K562 (cell line): ENCODE data around the gene KPNB1. TPM values are rescaled to one million over a fixed set of nuclear protein-coding genes. Genes with fewer than 3 reads are reported as not detected.
A peak's percentile ranks its signal among the peaks of the same experiment; 100 is the strongest.

ENCODE experiments used
- ATAC-seq: fragments of 200-7000 bp; cut with Tn5 transposase; 3 replicates; pipeline ENCODE4 v1.9.1; 2020; ENCODE audit warnings: moderate library complexity
- BruUV-seq: library from RNA; stranded (reverse); fragments of 400-500 nt; replicated peaks from 2 replicates; lab custom pipeline; 2021; lab: Mats Ljungman, UMichigan
- CTCF ChIA-PET: fragments of 300-600 bp; formaldehyde crosslinking; extraction: SDS; loops from one replicate; lab custom pipeline; 2021; ENCODE audit warnings: low intra/inter-chr PET ratio; lab: Yijun Ruan, JAX
- POLR2A ChIA-PET: fragments of 300-600, 350-650 bp; sonication (Branson Sonifier 250); formaldehyde crosslinking; extraction: SDS; loops from one replicate; lab custom pipeline; 2021; ENCODE audit warnings: antibody characterized with exemption, inconsistent platforms; lab: Yijun Ruan, JAX
- DNase-seq, 4 experiments: peaks; one replicate each; pipeline versions ENCODE4 v3.0.0 to v3.0.0-alpha.2; 2011 to 2018; ENCODE audit warnings: low spot score in 3 of 4, mixed read lengths in 3 of 4; ENCODE audit errors: extremely low read depth in 1 of 4
- FAIRE-seq: peaks from 2 replicates; lab custom pipeline; 2011; peaks lifted over from hg19 to GRCh38; lab: Jason Lieb, UNC
- H2AFZ ChIP-seq: 2 replicates; pipeline ENCODE4 v1.6.0; 2011; ENCODE audit warnings: low read depth, low read length, control low read depth, inconsistent platforms
- H3K27ac ChIP-seq: fragments of 200-600 bp; 3 replicates; pipeline ENCODE4 v1.8.0; 2011; ENCODE audit warnings: low read depth, mild to moderate bottlenecking, control low read depth, inconsistent platforms, low read length, moderate library complexity, mixed read lengths; ENCODE audit errors: extremely low read depth
- H3K27me3 ChIP-seq, 2 experiments: fragments of 300-600 bp in 1 of 2; 2 replicates in 1 of 2; 3 replicates in 1 of 2; pipeline versions ENCODE4 v1.6.0 to v1.8.0; 2011; ENCODE audit warnings: inconsistent platforms in 2 of 2, low read length in 2 of 2, mild to moderate bottlenecking in 1 of 2, mixed read lengths in 1 of 2, moderate library complexity in 1 of 2; ENCODE audit not compliant: control insufficient read depth in 2 of 2, insufficient read depth in 2 of 2
- H3K36me3 ChIP-seq: fragments of 300-600 bp; 3 replicates; pipeline ENCODE4 v1.8.0; 2011; ENCODE audit warnings: mild to moderate bottlenecking, low read length, inconsistent platforms; ENCODE audit not compliant: control insufficient read depth, insufficient read depth
- H3K4me1 ChIP-seq, 2 experiments: fragments of 200-600 bp in 1 of 2; replicated peaks in 1 of 2; 2 replicates in 1 of 2; 3 replicates in 1 of 2; pipeline versions ENCODE4 v1.5.1 to v1.8.0; 2011; ENCODE audit warnings: inconsistent platforms in 2 of 2, low read length in 2 of 2, mild to moderate bottlenecking in 1 of 2, mixed read lengths in 1 of 2, moderate library complexity in 1 of 2; ENCODE audit not compliant: control insufficient read depth in 2 of 2, insufficient read depth in 2 of 2
- H3K4me2 ChIP-seq: 2 replicates; pipeline ENCODE4 v1.6.1; 2011; ENCODE audit warnings: low read length, control low read depth, inconsistent platforms, mixed read lengths; ENCODE audit not compliant: insufficient read depth
- H3K4me3 ChIP-seq: fragments of 200-600 bp; sonication (generic), shearing (Covaris generic); 2 replicates; pipeline ENCODE4 v1.5.1; 2016; ENCODE audit warnings: control low read depth, inconsistent platforms
- H3K79me2 ChIP-seq: fragments of 200-600 bp; 3 replicates; pipeline ENCODE4 v1.8.0; 2011; ENCODE audit warnings: low read length, inconsistent platforms; ENCODE audit not compliant: control insufficient read depth, insufficient read depth
- H3K9ac ChIP-seq, 2 experiments: 2 replicates each; pipeline versions ENCODE4 v1.6.0 to v1.6.1; 2011; ENCODE audit warnings: low read depth in 2 of 2, low read length in 2 of 2, control low read depth in 1 of 2, inconsistent platforms in 1 of 2, mild to moderate bottlenecking in 1 of 2, mixed read lengths in 1 of 2; ENCODE audit not compliant: insufficient read depth in 1 of 2
- H3K9me1 ChIP-seq: one replicate; pipeline ENCODE4 v1.6.0; 2011; ENCODE audit warnings: inconsistent platforms, mild to moderate bottlenecking, low read length, moderate library complexity; ENCODE audit not compliant: control insufficient read depth, insufficient read depth
- H3K9me3 ChIP-seq: replicated peaks from 2 replicates; pipeline ENCODE4 v1.5.1; 2011; ENCODE audit warnings: low read depth, low read length, inconsistent platforms; ENCODE audit not compliant: control insufficient read depth, insufficient read depth
- H4K20me1 ChIP-seq: replicated peaks from 2 replicates; pipeline ENCODE4 v1.6.1; 2011; ENCODE audit warnings: low read length, inconsistent platforms, mixed read lengths; ENCODE audit not compliant: control insufficient read depth, insufficient read depth
- FUS ChIP-seq: fragments of 200-400 bp; formaldehyde crosslinking; optimal IDR thresholded peaks from 2 replicates; pipeline ENCODE3; 2017; ENCODE audit warnings: low read depth, low read length
- KHSRP ChIP-seq: fragments of 450-650 bp; IDR thresholded peaks from 2 replicates; pipeline ENCODE4 v1.6.1; 2017
- POLR3A ChIP-seq: IDR thresholded peaks from 2 replicates; pipeline ENCODE4 v1.6.1; 2011; ENCODE audit warnings: borderline replicate concordance, mild to moderate bottlenecking, moderate library complexity; ENCODE audit not compliant: insufficient read length, insufficient read depth; ENCODE audit errors: extremely low read depth
- RB1 ChIP-seq: fragments of 450-650 bp; IDR thresholded peaks from 2 replicates; pipeline ENCODE4 v1.6.1; 2017; ENCODE audit warnings: low read depth, mild to moderate bottlenecking
- RBM14 ChIP-seq: fragments of 200-400 bp; formaldehyde crosslinking; IDR thresholded peaks from 2 replicates; pipeline ENCODE4 v1.6.1; 2018; ENCODE audit warnings: low read depth, mild to moderate bottlenecking, low read length, moderate library complexity, borderline replicate concordance; ENCODE audit not compliant: insufficient read depth
- SIN3B ChIP-seq: fragments of 450-650 bp; IDR thresholded peaks from 2 replicates; pipeline ENCODE4 v1.6.1; 2017; ENCODE audit warnings: low read depth, mild to moderate bottlenecking, moderate library complexity
- ZC3H8 ChIP-seq: fragments of 450-650 bp; IDR thresholded peaks from 2 replicates; pipeline ENCODE4 v1.6.1; 2017
- ZNF431 ChIP-seq: sonication (generic); formaldehyde crosslinking; IDR thresholded peaks from 2 replicates; pipeline ENCODE4 v1.8.0; 2022; ENCODE audit warnings: mild to moderate bottlenecking, missing genetic modification reagents
- ZNF644 ChIP-seq: fragments of 200-800 bp; sonication (Bioruptor generic); IDR thresholded peaks from 2 replicates; pipeline ENCODE4 v1.6.1; 2016; ENCODE audit warnings: low read depth, missing genetic modification characterization, missing compliant biosample characterization
- ZNF778 ChIP-seq: fragments of 450-650 bp; formaldehyde crosslinking; IDR thresholded peaks from 2 replicates; pipeline ENCODE4 v1.4.0; 2020; ENCODE audit warnings: mild to moderate bottlenecking, moderate library complexity
- ZNF830 ChIP-seq: fragments of 250-450 bp; sonication (Bioruptor Pico); IDR thresholded peaks from 2 replicates; pipeline ENCODE4 v1.5.0; 2021; ENCODE audit warnings: mild to moderate bottlenecking
- WGBS: fragments of 100-300 bp; shearing (Covaris generic); methylation state at CpG from one replicate; pipeline ENCODE4 v1.1.6; 2016; ENCODE audit warnings: low coverage, mixed read lengths; ENCODE audit not compliant: insufficient coverage; ENCODE audit errors: missing lambda C conversion rate; 5-methylcytosine and 5-hydroxymethylcytosine counted together
- in situ Hi-C: fragments of 300-500 bp; cut with MboI; formaldehyde crosslinking; loops from 4 replicates; pipeline ENCODE4 v1.15.0; 2018; ENCODE audit warnings: inconsistent platforms, mixed read lengths
- intact Hi-C: fragments of 100-400 bp; cut with micrococcal nuclease; formaldehyde crosslinking; loops from 2 replicates; pipeline ENCODE4 v1.14.2; 2022
- polyA plus RNA-seq, 8 experiments: library from polyadenylated mRNA; depleted of rRNA in 4 of 8; stranded (reverse) in 5 of 8; unstranded in 3 of 8; fragments of >200 nt; fragmentation: Nextera tagmentation in 2 of 8; fragmentation: Illumina TruSeq in 1 of 8; extraction: Ambion mirVana in 2 of 8; extraction: Trizol in 1 of 8; gene quantifications; 2 replicates each; pipeline versions ENCODE4 v1.2.1 to v1.2.3, GENCODE V29; 2011 to 2014; ENCODE audit warnings: inconsistent platforms in 1 of 8, missing spikeins in 1 of 8
- total RNA-seq, 7 experiments: library from RNA; depleted of rRNA in 6 of 7; stranded (reverse); fragments of >200 nt in 6 of 7; fragmentation: Illumina TruSeq in 2 of 7; extraction: Trizol in 2 of 7; gene quantifications; 2 replicates each; pipeline versions ENCODE4 v1.2.1 to v1.2.3, GENCODE V29; 2011 to 2021; ENCODE audit warnings: low replicate concordance in 1 of 7
- TF ChIP-seq, protein P1 (sequence below): fragments of 450-650 bp; formaldehyde crosslinking; IDR thresholded peaks from 2 replicates; pipeline ENCODE4 v1.4.0; 2022; ENCODE audit warnings: mild to moderate bottlenecking, moderate library complexity
- TF ChIP-seq, protein P2 (sequence below): fragments of 450-650 bp; IDR thresholded peaks from 2 replicates; pipeline ENCODE4 v1.6.1; 2017; ENCODE audit warnings: mild to moderate bottlenecking, moderate library complexity
- TF ChIP-seq, protein P3 (sequence below): fragments of 450-650 bp; formaldehyde crosslinking; conservative IDR thresholded peaks from 2 replicates; pipeline ENCODE4 v1.4.0; 2022; ENCODE audit warnings: mild to moderate bottlenecking, missing genetic modification characterization
- TF ChIP-seq, protein P4 (sequence below), 3 experiments: IDR thresholded peaks in 2 of 3; conservative IDR thresholded peaks in 1 of 3; 2 replicates each; pipeline ENCODE4 v1.5.1; 2011 to 2012; ENCODE audit warnings: low read length in 3 of 3, mild to moderate bottlenecking in 3 of 3, control low read depth in 2 of 3, improper control_type of control experiment in 1 of 3, inconsistent platforms in 1 of 3, low read depth in 1 of 3, mixed read lengths in 1 of 3, moderate library complexity in 1 of 3; ENCODE audit not compliant: insufficient read depth in 2 of 3

Gene KPNB1
- total and polyA plus RNA-seq, 9 of the 15 experiments (the other 6 are each of a cell fraction or from before 2014, with no cell fraction given), result 154 to 622 (median 354) TPM

DNA sequence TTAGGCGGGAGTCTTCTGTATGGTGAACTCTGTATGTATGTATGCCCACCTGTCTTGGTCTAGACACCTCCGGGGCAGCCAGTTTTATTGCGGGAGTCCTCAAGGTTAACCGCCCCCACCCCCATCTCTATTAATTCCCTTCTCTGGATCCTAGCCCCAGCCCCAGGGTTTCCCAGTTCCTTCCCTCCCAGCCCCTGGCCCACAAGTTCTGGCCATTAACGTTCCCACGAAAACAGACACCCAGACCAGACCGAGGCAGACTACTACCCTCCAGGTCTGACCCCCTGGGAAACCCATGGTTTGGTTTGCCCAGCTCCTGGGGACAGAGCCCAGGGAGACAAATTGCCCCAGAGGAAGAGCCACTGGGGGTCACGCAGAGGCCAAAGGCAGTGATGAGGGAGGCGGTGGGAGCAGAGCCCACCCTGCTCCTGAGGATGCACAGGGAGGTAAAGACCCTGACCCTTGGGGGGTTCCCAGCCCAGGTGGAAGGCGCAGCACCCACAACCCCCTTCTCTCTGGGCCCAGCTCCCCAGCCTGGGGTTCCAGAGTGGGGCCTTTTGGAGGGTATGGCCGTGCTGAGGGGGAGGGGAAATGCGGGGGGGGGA lies 52.8 kb downstream of the KPNB1 start:
- Histone ChIP-seq H3K79me2 (no peaks in the 10 kb centered on the region), H2AFZ (no peak overlapping the region), H3K9me1 (peaks cover 7% of the 10 kb centered on the region), H3K36me3 (peaks cover 9% of the 10 kb centered on the region; the same call in 1 of the 3 replicates), H3K4me1 (peaks cover 28 to 54% of the 10 kb centered on the region in 2 experiments), H3K27me3 (no peaks in the 10 kb centered on the region), H3K4me3 (no peak overlapping the region), H3K4me2 (no peak overlapping the region), H3K9me3 (no peaks in the 10 kb centered on the region), H4K20me1 (no peaks in the 10 kb centered on the region; the same call in 1 of the 2 replicates), H3K9ac (peak overlapping the region in 1 of 2 experiments; percentile 66; a peak in 2 of 4 replicates), H3K27ac (no peak overlapping the region)
- in situ Hi-C loops, result no loop called here
- TF ChIP-seq SIN3B (no peak), FUS (no peak), POLR3A (no peak), ZC3H8 (no peak), ZNF644 (tag) (no peak), RBM14 (no peak), ZNF778 (CRISPR knock-in tag) (no peak), ZNF431 (CRISPR knock-in tag) (no peak), ZNF830 (CRISPR knock-in tag) (no peak), RB1 (no peak), KHSRP (no peak)
- TF ChIP-seq, protein P1, sequence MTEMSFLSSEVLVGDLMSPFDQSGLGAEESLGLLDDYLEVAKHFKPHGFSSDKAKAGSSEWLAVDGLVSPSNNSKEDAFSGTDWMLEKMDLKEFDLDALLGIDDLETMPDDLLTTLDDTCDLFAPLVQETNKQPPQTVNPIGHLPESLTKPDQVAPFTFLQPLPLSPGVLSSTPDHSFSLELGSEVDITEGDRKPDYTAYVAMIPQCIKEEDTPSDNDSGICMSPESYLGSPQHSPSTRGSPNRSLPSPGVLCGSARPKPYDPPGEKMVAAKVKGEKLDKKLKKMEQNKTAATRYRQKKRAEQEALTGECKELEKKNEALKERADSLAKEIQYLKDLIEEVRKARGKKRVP (CRISPR knock-in tag), result no peak
- TF ChIP-seq, protein P2, sequence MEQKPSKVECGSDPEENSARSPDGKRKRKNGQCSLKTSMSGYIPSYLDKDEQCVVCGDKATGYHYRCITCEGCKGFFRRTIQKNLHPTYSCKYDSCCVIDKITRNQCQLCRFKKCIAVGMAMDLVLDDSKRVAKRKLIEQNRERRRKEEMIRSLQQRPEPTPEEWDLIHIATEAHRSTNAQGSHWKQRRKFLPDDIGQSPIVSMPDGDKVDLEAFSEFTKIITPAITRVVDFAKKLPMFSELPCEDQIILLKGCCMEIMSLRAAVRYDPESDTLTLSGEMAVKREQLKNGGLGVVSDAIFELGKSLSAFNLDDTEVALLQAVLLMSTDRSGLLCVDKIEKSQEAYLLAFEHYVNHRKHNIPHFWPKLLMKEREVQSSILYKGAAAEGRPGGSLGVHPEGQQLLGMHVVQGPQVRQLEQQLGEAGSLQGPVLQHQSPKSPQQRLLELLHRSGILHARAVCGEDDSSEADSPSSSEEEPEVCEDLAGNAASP, result no peak
- TF ChIP-seq, protein P3, sequence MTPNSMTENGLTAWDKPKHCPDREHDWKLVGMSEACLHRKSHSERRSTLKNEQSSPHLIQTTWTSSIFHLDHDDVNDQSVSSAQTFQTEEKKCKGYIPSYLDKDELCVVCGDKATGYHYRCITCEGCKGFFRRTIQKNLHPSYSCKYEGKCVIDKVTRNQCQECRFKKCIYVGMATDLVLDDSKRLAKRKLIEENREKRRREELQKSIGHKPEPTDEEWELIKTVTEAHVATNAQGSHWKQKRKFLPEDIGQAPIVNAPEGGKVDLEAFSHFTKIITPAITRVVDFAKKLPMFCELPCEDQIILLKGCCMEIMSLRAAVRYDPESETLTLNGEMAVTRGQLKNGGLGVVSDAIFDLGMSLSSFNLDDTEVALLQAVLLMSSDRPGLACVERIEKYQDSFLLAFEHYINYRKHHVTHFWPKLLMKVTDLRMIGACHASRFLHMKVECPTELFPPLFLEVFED (CRISPR knock-in tag), result no peak
- TF ChIP-seq, protein P4, sequence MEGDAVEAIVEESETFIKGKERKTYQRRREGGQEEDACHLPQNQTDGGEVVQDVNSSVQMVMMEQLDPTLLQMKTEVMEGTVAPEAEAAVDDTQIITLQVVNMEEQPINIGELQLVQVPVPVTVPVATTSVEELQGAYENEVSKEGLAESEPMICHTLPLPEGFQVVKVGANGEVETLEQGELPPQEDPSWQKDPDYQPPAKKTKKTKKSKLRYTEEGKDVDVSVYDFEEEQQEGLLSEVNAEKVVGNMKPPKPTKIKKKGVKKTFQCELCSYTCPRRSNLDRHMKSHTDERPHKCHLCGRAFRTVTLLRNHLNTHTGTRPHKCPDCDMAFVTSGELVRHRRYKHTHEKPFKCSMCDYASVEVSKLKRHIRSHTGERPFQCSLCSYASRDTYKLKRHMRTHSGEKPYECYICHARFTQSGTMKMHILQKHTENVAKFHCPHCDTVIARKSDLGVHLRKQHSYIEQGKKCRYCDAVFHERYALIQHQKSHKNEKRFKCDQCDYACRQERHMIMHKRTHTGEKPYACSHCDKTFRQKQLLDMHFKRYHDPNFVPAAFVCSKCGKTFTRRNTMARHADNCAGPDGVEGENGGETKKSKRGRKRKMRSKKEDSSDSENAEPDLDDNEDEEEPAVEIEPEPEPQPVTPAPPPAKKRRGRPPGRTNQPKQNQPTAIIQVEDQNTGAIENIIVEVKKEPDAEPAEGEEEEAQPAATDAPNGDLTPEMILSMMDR (IDR thresholded peaks at IDR 0.05 in 2 of 3, conservative IDR thresholded peaks at IDR 0.05 in 1 of 3; ENCODE audit: insufficient read depth in 2 of 3, low read depth in 1 of 3, low read length in 3 of 3), result no peak
- ATAC-seq (no peak), DNase-seq (no peak), FAIRE-seq (no peak)
- POLR2A ChIA-PET, result interaction anchor here (0.6 to 1.1 kb wide), 3 partner anchors 14 to 209 kb away, joined by 3 to 6 read pairs (median 5); no protein-coding TSS in a partner anchor
- WGBS, result 63% methylated on average over 9 of the region's 12 CpGs
- CTCF ChIA-PET, result no interaction called here
- intact Hi-C loops, result no loop called here
- BruUV-seq, result no TSS peak
